ENCODE results near the gene GANC.

GRCh38 chr15:42283671-42284070 lies 10.7 kb downstream of the GANC start:
- TF ChIP-seq, protein P1, sequence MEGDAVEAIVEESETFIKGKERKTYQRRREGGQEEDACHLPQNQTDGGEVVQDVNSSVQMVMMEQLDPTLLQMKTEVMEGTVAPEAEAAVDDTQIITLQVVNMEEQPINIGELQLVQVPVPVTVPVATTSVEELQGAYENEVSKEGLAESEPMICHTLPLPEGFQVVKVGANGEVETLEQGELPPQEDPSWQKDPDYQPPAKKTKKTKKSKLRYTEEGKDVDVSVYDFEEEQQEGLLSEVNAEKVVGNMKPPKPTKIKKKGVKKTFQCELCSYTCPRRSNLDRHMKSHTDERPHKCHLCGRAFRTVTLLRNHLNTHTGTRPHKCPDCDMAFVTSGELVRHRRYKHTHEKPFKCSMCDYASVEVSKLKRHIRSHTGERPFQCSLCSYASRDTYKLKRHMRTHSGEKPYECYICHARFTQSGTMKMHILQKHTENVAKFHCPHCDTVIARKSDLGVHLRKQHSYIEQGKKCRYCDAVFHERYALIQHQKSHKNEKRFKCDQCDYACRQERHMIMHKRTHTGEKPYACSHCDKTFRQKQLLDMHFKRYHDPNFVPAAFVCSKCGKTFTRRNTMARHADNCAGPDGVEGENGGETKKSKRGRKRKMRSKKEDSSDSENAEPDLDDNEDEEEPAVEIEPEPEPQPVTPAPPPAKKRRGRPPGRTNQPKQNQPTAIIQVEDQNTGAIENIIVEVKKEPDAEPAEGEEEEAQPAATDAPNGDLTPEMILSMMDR (IDR thresholded peaks at IDR 0.05): no peak
- no peak for TF ChIP-seq POLR2A (IDR thresholded peaks at IDR 0.05)
